ENCODE results near the gene PNRC1.
"Not testable (repeated sequence)": the region's sequence is repeated elsewhere in the genome, so short reads cannot be mapped to it uniquely, and the experiment has no call there.

The PNRC1 gene

GRCh38 chr6:89085409-89086205 is 5.1 kb downstream of the PNRC1 start:
- no peak overlapping the region for H3K4me3 ChIP-seq (ENCODE audit: low read length)
- no peaks in the 10 kb centered on the region for H3K27me3 ChIP-seq (ENCODE audit: insufficient read depth, low read length)
- no peak overlapping the region for H2AFZ ChIP-seq (ENCODE audit: low read depth, low read length)
- no peaks in the 10 kb centered on the region for H3K9me3 ChIP-seq (ENCODE audit: low read length)
- H3K4me1 ChIP-seq (ENCODE audit: insufficient read depth, low read length) = peaks cover 17% of the 10 kb centered on the region
- H3K36me3 ChIP-seq (ENCODE audit: insufficient read depth, low read length) = peaks cover 29% of the 10 kb centered on the region

DNA sequence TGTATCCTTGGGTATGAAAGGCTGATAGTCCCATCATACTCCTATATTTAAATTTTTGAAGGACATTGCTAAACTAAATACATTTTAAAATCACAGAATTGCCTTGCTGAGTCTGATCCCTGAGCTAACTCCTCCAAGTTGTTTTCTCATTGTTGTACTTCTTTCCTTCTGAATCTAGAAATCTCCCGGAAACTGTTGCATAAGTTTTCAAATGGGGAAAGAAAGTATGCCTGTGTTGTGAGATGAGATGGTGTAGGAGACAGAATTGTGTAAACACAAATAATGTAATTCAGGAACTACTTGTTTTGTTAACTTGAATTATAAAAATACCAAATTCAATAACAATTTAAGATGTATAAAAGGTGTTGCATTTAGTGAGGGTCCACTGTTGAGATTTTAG is 7.3 kb downstream of the PNRC1 start:
- no peak overlapping the region for H3K4me3 ChIP-seq (ENCODE audit: low read length)
- H3K4me1 ChIP-seq (ENCODE audit: insufficient read depth, low read length) = peaks cover 11% of the 10 kb centered on the region
- no peaks in the 10 kb centered on the region for H3K27me3 ChIP-seq (ENCODE audit: insufficient read depth, low read length)
- H3K36me3 ChIP-seq (ENCODE audit: insufficient read depth, low read length) = peaks cover 29% of the 10 kb centered on the region
- H3K9me3 ChIP-seq (ENCODE audit: low read length) = no peaks in the 10 kb centered on the region
- no peak overlapping the region for H2AFZ ChIP-seq (ENCODE audit: low read depth, low read length)

- Histone ChIP-seq H3K4me1 (ENCODE audit: insufficient read depth, low read length) (no peaks in the 10 kb centered on the region), H3K27me3 (ENCODE audit: insufficient read depth, low read length) (no peaks in the 10 kb centered on the region), H3K9me3 (ENCODE audit: low read length) (no peaks in the 10 kb centered on the region), H3K36me3 (ENCODE audit: insufficient read depth, low read length) (peaks cover 45% of the 10 kb centered on the region), H3K4me3 (ENCODE audit: low read length) (no peak overlapping the region), H2AFZ (ENCODE audit: low read depth, low read length) (no peak overlapping the region)
Measured at GRCh38 chr6:89098461-89098860, 17.9 kb downstream of the PNRC1 start.

- Histone ChIP-seq H3K27me3 (ENCODE audit: insufficient read depth, low read length) (no peaks in the 10 kb centered on the region), H3K36me3 (ENCODE audit: insufficient read depth, low read length) (peaks cover 52% of the 10 kb centered on the region), H3K9me3 (ENCODE audit: low read length) (no peaks in the 10 kb centered on the region), H3K4me3 (ENCODE audit: low read length) (no peak overlapping the region), H2AFZ (ENCODE audit: low read depth, low read length) (no peak overlapping the region), H3K4me1 (ENCODE audit: insufficient read depth, low read length) (no peaks in the 10 kb centered on the region)
Measured at GRCh38 chr6:89100114-89100513, 19.6 kb downstream of the PNRC1 start.

GRCh38 chr6:89110284-89110683 is 29.7 kb downstream of the PNRC1 start:
- peaks cover 17% of the 10 kb centered on the region for H3K36me3 ChIP-seq (ENCODE audit: insufficient read depth, low read length)
- no peaks in the 10 kb centered on the region for H3K27me3 ChIP-seq (ENCODE audit: insufficient read depth, low read length)

DNA sequence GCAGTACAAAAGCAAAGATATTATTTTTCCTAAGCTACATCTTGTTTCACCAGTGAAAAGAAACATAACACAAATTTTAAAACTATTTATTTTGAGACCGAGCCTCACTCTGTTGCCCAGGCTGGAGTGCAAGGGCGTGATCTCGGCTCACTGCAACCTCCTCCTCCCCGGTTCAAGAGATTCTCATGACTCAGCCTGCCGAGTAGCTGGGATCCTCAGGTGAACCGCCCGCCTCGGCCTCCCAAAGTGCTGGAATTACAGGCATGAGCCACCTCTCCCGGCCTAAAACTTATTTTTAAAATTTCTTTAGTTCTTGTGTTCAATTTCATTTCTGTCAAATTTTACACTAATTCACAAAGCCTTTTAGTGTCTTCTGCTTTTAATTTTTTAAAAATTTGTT is 31.4 kb downstream of the PNRC1 start:
- Histone ChIP-seq H3K4me1 (ENCODE audit: insufficient read depth, low read length) (peaks cover 10% of the 10 kb centered on the region), H3K27me3 (ENCODE audit: insufficient read depth, low read length) (no peaks in the 10 kb centered on the region), H3K9me3 (ENCODE audit: low read length) (peaks cover 2% of the 10 kb centered on the region), H2AFZ (ENCODE audit: low read depth, low read length) (no peak overlapping the region), H3K36me3 (ENCODE audit: insufficient read depth, low read length) (peaks cover 10% of the 10 kb centered on the region), H3K4me3 (ENCODE audit: low read length) (no peak overlapping the region)

More at GRCh38 chr6:89110284-89110683, 29.7 kb downstream of the PNRC1 start:
- Histone ChIP-seq H3K4me3 (ENCODE audit: low read length) (no peak overlapping the region), H3K4me1 (ENCODE audit: insufficient read depth, low read length) (no peaks in the 10 kb centered on the region), H3K9me3 (ENCODE audit: low read length) (peaks cover 2% of the 10 kb centered on the region), H2AFZ (ENCODE audit: low read depth, low read length) (no peak overlapping the region)

DNA sequence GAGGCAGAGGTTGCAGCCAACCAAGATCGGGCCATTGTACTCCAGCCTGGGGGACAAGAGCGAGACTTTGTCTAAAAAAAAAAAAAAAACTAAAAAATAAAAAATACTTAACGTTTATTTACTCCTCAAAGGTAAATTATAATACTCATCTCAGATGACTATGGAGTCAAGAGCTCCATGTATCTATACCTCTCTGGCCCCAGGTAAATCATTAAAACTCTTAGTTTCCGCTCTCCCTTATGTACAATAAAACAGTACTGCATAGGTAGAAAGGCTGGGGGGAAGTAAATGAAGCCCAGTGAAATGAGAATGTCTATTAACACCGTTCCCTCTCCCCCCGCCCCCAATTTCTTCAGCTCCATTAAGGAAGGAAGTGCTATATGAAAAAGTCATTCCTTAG is 36.2 kb downstream of the PNRC1 start:
- no peaks in the 10 kb centered on the region for H3K27me3 ChIP-seq (ENCODE audit: insufficient read depth, low read length)
- H3K9me3 ChIP-seq (ENCODE audit: low read length) = no peaks in the 10 kb centered on the region
- no peaks in the 10 kb centered on the region for H3K36me3 ChIP-seq (ENCODE audit: insufficient read depth, low read length)
- H2AFZ ChIP-seq (ENCODE audit: low read depth, low read length) = peak overlapping the region; percentile 100
- H3K4me3 ChIP-seq (ENCODE audit: low read length) = peak overlapping the region; percentile 84
- H3K4me1 ChIP-seq (ENCODE audit: insufficient read depth, low read length) = peaks cover 12% of the 10 kb centered on the region

GRCh38 chr6:89117211-89118108 is 36.9 kb downstream of the PNRC1 start, which contains the start of gene SRSF12:
TSS of gene SRSF12 (minus strand) at chr6:89118071. CDS start at chr6:89117887, 184 bp downstream.
- Histone ChIP-seq H3K4me1 (ENCODE audit: insufficient read depth, low read length) (peaks cover 12% of the 10 kb centered on the region), H3K36me3 (ENCODE audit: insufficient read depth, low read length) (peaks cover 4% of the 10 kb centered on the region), H3K9me3 (ENCODE audit: low read length) (no peaks in the 10 kb centered on the region), H3K27me3 (ENCODE audit: insufficient read depth, low read length) (no peaks in the 10 kb centered on the region), H3K4me3 (ENCODE audit: low read length) (peak within 1 kb of the TSS; percentile 84), H2AFZ (ENCODE audit: low read depth, low read length) (peak within 1 kb of the TSS; percentile 100)

DNA sequence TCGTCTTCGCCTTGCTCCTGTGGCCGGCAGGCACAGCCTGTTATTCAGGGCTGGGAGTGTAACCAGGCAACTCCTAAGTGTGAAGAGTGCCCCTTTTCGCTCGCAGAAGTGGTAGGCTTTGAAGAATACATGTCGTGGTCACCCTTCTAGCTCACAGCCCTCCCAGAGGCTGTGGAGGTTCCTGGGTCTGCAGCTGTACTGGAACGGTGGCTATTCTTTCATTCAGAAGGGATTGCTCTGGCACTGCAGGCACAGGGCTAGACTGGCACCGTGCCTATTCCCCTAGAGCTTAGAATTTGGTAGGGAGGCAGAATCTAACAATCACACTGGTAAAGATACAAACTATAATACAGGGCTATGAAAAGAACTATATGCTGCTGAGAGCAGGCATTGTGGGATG is 38.4 kb downstream of the PNRC1 start:
- Histone ChIP-seq H2AFZ (ENCODE audit: low read depth, low read length) (no peak overlapping the region), H3K27me3 (ENCODE audit: insufficient read depth, low read length) (no peaks in the 10 kb centered on the region), H3K4me3 (ENCODE audit: low read length) (peak overlapping the region; percentile 84), H3K4me1 (ENCODE audit: insufficient read depth, low read length) (peaks cover 12% of the 10 kb centered on the region), H3K36me3 (ENCODE audit: insufficient read depth, low read length) (peaks cover 4% of the 10 kb centered on the region), H3K9me3 (ENCODE audit: low read length) (no peaks in the 10 kb centered on the region)

- Histone ChIP-seq H3K4me1 (ENCODE audit: insufficient read depth, low read length) (peaks cover 12% of the 10 kb centered on the region), H3K36me3 (ENCODE audit: insufficient read depth, low read length) (peaks cover 4% of the 10 kb centered on the region), H3K9me3 (ENCODE audit: low read length) (no peaks in the 10 kb centered on the region), H3K4me3 (ENCODE audit: low read length) (no peak overlapping the region), H2AFZ (ENCODE audit: low read depth, low read length) (no peak overlapping the region), H3K27me3 (ENCODE audit: insufficient read depth, low read length) (no peaks in the 10 kb centered on the region)
Measured at GRCh38 chr6:89120371-89120770, 39.8 kb downstream of the PNRC1 start.

- no peak overlapping the region for H2AFZ ChIP-seq (ENCODE audit: low read depth, low read length)
- no peak overlapping the region for H3K4me3 ChIP-seq (ENCODE audit: low read length)
- H3K36me3 ChIP-seq (ENCODE audit: insufficient read depth, low read length) = peaks cover 4% of the 10 kb centered on the region
- H3K9me3 ChIP-seq (ENCODE audit: low read length) = no peaks in the 10 kb centered on the region
- peaks cover 2% of the 10 kb centered on the region for H3K4me1 ChIP-seq (ENCODE audit: insufficient read depth, low read length)
- no peaks in the 10 kb centered on the region for H3K27me3 ChIP-seq (ENCODE audit: insufficient read depth, low read length)
Measured at GRCh38 chr6:89121934-89122333, 41.4 kb downstream of the PNRC1 start.

DNA sequence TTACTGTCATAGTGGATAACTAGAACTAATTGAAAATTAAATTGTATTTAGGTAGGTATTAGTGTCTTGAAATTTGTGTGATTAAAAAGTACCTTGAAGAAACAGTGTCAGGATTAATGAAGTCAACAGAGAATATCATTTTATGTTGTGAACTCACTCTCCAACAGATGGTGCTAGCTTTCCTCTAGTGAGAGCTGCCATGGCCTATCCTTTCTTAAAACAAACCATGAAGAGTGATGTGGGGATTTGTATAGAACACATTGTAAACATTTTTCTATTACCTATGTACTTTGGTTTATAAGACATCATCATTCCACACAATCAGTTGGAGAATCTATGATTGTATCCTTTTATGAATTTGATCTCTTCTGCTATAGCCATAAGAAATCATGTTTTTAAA is 42.1 kb downstream of the PNRC1 start:
- no peak overlapping the region for H2AFZ ChIP-seq (ENCODE audit: low read depth, low read length)
- no peak overlapping the region for H3K4me3 ChIP-seq (ENCODE audit: low read length)
- no peaks in the 10 kb centered on the region for H3K4me1 ChIP-seq (ENCODE audit: insufficient read depth, low read length)
- no peaks in the 10 kb centered on the region for H3K9me3 ChIP-seq (ENCODE audit: low read length)
- peaks cover 4% of the 10 kb centered on the region for H3K36me3 ChIP-seq (ENCODE audit: insufficient read depth, low read length)
- no peaks in the 10 kb centered on the region for H3K27me3 ChIP-seq (ENCODE audit: insufficient read depth, low read length)

DNA sequence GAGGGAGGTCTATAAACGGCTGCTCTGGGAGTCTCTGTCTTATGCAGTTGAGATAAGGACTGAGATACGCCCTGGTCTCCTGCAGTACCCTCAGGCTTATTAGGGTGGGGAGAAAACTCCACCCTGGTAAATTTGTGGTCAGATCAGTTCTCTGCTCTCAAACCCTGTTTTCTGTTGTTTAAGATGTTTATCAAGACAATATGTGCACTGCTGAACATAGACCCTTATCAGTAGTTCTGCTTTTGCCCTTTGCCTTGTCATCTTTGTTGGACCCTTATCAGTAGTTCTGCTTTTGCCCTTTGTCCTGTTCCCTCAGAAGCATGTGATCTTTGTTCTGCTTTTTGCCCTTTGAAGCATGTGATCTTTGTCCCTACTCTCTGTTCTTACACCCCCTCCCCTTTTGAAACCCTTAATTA is 47.7 kb downstream of the PNRC1 start:
- not testable (repeated sequence) for H3K27me3 ChIP-seq (ENCODE audit: insufficient read depth, low read length); H3K36me3 ChIP-seq (ENCODE audit: insufficient read depth, low read length); H3K9me3 ChIP-seq (ENCODE audit: low read length); H3K4me3 ChIP-seq (ENCODE audit: low read length); H2AFZ ChIP-seq (ENCODE audit: low read depth, low read length); H3K4me1 ChIP-seq (ENCODE audit: insufficient read depth, low read length)
